Esophagus squamous epithelium (tissue), 4 donors: Measurements from ENCODE around the gene DET1.

Experiments
- POLR2A ChIP-seq, 4 donors: fragments of 450-650 bp; IDR thresholded peaks; one replicate each; pipeline ENCODE4 v1.6.1; 2017; ENCODE audit warnings: antibody characterized with exemption in 4 of 4, mild to moderate bottlenecking in 4 of 4, moderate library complexity in 3 of 4
- TF ChIP-seq, protein P1 (sequence below), 6 experiments: fragments of 450-650 bp in 4 of 6; fragments of 200-600 bp in 2 of 6; sonication (generic) in 2 of 6; IDR thresholded peaks; one replicate each; pipeline ENCODE4 v1.5.1; 2016 to 2019; ENCODE audit warnings: antibody characterized with exemption in 6 of 6, mild to moderate bottlenecking in 4 of 6, moderate library complexity in 4 of 6

DNA sequence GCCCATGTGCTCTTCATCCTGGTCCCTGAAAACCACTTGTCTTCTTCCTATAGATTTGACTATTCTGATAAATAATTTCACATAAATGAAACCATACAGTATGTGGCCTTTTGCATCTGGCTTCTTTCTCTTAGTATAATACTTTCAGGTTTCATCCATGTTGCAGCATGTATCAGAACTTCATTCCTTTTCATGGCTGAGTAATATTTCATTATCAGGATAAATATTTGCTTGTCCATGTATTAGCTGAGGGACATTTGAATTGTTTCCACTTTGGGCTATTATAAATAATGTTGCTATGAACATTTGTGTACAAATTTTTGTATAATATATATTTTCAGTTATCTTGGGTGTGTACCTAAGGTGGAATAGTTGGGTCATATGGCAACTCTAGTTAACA is 44.9 kb upstream of the DET1 start:
- TF ChIP-seq, protein P1, sequence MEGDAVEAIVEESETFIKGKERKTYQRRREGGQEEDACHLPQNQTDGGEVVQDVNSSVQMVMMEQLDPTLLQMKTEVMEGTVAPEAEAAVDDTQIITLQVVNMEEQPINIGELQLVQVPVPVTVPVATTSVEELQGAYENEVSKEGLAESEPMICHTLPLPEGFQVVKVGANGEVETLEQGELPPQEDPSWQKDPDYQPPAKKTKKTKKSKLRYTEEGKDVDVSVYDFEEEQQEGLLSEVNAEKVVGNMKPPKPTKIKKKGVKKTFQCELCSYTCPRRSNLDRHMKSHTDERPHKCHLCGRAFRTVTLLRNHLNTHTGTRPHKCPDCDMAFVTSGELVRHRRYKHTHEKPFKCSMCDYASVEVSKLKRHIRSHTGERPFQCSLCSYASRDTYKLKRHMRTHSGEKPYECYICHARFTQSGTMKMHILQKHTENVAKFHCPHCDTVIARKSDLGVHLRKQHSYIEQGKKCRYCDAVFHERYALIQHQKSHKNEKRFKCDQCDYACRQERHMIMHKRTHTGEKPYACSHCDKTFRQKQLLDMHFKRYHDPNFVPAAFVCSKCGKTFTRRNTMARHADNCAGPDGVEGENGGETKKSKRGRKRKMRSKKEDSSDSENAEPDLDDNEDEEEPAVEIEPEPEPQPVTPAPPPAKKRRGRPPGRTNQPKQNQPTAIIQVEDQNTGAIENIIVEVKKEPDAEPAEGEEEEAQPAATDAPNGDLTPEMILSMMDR (IDR thresholded peaks at IDR 0.05), result no peak
- TF ChIP-seq POLR2A (IDR thresholded peaks at IDR 0.05), result no peak
